M059J (cell line): ENCODE data around the gene LETM1. TPM values are rescaled to one million over a fixed set of nuclear protein-coding genes. Genes with fewer than 3 reads are reported as not detected.

ENCODE experiments used
- DNase-seq: peaks from one replicate; pipeline ENCODE4 v3.0.0-alpha.2; 2012; ENCODE audit warnings: low read depth
- total RNA-seq: library from RNA; depleted of rRNA; stranded (reverse); fragments of >200 nt; shearing (Covaris generic); gene quantifications from 2 replicates; pipeline ENCODE4 v1.2.3, GENCODE V29; 2014

Gene LETM1
- total RNA-seq, 1 experiment from 2014 or later: 33.0 TPM

DNA sequence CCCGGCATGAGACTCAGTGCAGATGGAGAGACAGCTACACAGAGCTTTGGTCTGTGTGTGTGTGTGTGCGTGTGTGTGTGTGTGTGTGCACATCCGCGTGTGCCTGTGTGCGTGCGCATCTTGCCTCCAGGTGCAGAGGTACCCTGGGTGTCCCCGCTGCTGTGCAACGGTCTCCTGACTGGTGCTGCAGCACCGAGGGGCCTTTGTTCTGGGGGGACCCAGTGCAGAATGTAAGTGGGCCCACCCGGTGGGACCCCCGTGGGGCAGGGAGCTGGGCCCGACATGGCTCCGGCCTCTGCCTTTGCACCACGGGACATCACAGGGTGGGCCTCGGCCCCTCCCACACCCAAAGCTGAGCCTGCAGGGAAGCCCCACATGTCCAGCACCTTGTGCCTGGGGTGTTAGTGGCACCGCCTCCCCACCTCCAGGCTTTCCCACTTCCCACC, 48.6 kb downstream of the LETM1 start:
- DNase-seq: no peak

DNA sequence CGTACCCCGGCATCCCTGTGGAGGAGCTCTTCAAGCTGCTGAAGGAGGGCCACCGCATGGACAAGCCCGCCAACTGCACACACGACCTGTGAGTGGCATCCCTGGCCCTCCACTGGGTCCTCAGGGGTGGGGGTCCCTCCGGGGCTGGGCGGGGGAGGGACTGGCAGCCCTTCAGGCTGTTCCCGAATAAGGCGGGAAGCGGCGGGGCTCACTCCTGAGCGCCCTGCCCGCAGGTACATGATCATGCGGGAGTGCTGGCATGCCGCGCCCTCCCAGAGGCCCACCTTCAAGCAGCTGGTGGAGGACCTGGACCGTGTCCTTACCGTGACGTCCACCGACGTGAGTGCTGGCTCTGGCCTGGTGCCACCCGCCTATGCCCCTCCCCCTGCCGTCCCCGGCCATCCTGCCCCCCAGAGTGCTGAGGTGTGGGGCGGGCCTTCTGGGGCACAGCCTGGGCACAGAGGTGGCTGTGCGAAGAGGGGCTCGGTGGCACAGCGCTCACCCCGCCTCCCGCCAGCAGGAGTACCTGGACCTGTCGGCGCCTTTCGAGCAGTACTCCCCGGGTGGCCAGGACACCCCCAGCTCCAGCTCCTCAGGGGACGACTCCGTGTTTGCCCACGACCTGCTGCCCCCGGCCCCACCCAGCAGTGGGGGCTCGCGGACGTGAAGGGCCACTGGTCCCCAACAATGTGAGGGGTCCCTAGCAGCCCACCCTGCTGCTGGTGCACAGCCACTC, 49.2 kb downstream of the LETM1 start:
- no peak for DNase-seq

DNA sequence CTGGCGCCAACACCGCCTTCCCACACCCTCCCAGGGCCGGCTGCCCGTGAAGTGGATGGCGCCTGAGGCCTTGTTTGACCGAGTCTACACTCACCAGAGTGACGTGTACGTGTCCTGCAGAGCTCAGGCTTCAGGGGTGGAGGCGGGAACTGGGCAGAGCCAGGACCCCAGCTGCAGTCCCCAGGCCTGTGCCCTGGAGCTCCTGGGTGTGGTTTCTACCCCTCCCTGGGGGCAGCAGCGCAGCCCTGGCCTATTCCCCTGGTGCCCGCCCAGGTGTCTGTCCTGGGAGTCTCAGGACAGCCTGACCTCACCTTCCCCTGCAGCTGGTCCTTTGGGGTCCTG, 49.8 kb downstream of the LETM1 start:
- DNase-seq: no peak

DNA sequence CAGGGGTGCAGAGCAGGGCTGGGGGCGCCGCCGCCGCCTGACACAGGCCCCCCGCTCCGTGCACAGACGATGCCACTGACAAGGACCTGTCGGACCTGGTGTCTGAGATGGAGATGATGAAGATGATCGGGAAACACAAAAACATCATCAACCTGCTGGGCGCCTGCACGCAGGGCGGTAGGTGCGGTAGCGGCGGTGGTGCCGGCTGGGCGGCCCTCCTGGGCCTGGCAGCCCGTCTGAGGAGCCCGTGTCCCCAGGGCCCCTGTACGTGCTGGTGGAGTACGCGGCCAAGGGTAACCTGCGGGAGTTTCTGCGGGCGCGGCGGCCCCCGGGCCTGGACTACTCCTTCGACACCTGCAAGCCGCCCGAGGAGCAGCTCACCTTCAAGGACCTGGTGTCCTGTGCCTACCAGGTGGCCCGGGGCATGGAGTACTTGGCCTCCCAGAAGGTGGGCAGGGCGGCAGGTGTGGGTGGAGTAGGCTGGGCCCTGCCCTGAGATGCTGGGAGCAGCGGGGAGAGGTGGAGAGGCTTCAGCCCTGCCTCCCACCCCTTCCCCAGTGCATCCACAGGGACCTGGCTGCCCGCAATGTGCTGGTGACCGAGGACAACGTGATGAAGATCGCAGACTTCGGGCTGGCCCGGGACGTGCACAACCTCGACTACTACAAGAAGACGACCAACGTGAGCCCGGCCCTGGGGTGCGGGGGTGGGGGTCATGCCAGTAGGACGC, 50.3 kb downstream of the LETM1 start:
- DNase-seq: no peak

DNA sequence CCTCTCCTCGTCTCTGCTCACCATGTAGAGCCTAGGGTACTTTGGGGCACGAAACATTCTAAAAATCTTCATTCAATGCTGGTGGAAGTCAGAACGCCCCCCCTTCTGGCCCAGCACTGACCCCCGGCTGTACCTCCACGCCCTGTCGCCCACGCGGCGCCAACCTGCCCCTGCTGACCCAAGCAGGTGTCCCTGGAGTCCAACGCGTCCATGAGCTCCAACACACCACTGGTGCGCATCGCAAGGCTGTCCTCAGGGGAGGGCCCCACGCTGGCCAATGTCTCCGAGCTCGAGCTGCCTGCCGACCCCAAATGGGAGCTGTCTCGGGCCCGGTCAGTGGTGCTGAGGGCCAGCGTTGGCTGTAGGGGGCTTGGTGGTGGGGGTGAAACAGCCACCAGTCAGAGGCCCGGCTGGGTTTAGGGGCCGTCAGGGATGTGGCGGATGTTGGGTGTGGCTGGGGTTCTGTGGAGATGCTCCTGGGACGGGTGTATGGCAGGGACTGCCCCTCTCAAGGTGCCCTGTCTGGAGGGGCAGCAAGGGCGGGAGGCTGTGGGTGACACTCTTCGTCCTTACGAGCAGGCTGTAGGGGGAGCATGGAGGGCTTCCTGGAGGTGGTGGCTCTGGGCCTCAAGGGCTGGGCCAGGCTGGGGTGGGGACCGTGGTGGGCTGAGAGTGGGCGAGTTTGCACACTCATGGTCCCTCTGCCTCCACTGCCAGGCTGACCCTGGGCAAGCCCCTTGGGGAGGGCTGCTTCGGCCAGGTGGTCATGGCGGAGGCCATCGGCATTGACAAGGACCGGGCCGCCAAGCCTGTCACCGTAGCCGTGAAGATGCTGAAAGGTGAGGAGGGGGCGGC, 51.1 kb downstream of the LETM1 start:
- DNase-seq: no peak

DNA sequence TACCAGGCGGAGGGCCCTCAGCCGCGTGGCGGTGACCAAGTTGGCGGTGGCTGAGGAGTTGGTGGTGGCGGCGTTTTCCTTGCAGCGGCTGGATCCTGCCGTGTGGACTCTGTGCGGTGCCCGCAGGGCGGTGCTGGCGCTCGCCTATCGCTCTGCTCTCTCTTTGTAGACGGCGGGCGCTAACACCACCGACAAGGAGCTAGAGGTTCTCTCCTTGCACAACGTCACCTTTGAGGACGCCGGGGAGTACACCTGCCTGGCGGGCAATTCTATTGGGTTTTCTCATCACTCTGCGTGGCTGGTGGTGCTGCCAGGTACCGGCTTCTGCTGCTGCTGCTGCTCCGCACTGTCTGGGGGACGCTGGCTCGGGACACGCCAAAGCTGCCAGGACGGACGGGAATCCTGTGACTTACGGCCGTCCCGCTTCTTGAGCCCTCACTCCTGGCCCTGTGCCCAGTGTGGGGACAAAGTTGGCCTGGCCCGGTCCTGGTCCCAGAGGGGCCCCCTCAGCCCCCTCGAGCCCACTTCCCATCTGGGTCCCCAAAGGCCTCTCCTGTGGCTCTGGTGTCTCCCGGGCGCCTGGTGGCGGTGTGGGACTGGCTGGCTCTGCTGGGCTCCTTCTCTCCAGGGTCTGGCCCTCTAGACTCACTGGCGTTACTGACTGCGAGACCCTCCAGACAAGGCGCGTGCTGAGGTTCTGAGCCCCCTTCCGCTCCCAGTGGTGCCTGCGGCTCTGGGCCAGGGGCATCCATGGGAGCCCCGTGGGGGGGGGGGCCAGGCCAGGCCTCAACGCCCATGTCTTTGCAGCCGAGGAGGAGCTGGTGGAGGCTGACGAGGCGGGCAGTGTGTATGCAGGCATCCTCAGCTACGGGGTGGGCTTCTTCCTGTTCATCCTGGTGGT, 52.2 kb downstream of the LETM1 start:
- DNase-seq: no peak

DNA sequence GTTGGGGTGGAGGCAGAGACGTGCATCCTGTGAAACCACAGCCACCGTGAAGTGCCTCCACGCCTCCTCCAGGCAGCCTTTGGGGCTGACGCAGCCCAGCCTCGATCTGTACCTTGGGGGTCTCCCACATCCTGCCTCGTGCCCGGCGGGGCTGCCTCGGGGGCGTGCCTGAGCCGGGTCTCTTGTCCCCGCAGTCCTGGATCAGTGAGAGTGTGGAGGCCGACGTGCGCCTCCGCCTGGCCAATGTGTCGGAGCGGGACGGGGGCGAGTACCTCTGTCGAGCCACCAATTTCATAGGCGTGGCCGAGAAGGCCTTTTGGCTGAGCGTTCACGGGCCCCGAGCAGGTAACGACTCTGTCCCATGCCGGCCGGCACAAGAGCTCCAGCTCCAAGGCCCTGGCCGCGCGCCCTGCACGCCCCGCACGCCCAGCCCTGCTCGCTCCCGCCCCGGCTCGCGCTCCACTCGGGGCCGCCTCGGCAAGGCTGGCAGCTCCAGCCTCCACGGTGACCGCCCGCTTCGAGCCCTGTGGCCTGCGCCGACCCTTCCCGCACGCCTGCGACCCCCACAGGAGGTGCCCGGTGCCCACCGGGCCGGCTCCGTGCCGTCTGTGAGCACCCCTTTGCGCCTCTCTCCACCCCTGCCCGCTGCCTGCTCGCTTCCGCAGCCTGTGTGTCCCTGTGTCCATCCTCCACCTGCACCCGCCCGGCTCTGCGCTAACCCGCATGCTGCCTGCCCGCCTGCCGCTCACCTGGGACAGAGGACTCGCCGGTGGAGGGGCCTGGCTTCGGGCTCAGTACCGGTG, 53.0 kb downstream of the LETM1 start:
- DNase-seq: no peak

DNA sequence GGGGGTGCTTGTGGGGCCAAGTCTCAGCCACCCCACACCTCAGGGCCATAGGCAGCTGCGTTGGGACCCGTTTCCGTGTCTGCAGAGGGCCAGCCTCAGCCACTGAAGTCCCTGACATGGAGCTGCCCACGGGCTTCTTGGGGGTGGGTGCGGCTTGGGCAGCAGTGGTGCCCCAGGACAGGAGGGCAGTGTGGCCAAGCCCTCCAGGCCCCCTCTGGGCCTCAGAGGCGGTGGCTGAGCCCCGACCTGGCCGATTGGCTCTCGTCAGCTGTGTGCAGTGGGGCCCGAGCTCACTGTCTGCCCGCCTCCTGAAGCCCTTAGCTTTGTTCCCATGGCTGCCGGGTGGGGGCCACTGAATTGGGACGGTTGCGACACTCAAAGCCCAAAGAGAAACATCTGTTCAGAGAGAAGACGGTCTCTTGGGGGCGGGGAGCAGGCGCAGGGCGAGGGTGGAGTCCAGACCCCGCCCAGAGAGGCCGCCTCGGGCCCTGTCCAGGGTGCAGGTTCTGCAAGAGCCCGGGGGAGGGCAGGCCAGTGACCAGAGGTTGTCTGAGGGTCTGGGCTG, 53.7 kb downstream of the LETM1 start:
- no peak for DNase-seq

DNA sequence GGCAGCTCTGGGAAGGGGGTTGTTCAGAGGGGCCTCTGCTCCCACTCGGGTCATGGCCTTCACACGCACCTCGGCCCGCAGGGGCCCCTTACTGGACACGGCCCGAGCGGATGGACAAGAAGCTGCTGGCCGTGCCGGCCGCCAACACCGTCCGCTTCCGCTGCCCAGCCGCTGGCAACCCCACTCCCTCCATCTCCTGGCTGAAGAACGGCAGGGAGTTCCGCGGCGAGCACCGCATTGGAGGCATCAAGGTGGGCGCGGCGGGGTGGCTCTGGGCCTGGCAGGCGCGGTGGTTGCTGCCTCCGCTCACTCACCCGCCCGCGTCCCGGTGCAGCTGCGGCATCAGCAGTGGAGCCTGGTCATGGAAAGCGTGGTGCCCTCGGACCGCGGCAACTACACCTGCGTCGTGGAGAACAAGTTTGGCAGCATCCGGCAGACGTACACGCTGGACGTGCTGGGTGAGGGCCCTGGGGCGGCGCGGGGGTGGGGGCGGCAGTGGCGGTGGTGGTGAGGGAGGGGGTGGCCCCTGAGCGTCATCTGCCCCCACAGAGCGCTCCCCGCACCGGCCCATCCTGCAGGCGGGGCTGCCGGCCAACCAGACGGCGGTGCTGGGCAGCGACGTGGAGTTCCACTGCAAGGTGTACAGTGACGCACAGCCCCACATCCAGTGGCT, 54.5 kb downstream of the LETM1 start:
- no peak for DNase-seq

DNA sequence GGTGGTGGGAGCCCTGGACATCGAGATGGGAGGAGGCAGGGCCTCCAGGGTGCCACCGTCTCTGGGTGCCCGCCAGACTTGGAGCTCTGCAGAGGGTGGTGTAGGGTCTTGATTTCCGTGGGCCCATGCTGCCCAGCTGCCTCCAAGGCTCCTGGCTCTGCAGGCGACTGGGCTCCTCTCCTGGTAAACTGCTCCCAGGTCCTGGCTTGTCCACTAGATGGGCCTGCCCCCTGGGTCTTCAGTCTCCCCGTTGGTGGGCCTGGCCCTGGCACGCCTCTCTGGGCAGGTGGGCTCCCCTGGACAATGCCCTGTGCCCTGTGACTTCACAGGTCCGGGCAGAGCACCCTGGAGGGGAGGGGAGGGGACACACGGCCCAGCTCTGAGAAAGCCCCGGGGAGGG, 55.2 kb downstream of the LETM1 start:
- DNase-seq: no peak

DNA sequence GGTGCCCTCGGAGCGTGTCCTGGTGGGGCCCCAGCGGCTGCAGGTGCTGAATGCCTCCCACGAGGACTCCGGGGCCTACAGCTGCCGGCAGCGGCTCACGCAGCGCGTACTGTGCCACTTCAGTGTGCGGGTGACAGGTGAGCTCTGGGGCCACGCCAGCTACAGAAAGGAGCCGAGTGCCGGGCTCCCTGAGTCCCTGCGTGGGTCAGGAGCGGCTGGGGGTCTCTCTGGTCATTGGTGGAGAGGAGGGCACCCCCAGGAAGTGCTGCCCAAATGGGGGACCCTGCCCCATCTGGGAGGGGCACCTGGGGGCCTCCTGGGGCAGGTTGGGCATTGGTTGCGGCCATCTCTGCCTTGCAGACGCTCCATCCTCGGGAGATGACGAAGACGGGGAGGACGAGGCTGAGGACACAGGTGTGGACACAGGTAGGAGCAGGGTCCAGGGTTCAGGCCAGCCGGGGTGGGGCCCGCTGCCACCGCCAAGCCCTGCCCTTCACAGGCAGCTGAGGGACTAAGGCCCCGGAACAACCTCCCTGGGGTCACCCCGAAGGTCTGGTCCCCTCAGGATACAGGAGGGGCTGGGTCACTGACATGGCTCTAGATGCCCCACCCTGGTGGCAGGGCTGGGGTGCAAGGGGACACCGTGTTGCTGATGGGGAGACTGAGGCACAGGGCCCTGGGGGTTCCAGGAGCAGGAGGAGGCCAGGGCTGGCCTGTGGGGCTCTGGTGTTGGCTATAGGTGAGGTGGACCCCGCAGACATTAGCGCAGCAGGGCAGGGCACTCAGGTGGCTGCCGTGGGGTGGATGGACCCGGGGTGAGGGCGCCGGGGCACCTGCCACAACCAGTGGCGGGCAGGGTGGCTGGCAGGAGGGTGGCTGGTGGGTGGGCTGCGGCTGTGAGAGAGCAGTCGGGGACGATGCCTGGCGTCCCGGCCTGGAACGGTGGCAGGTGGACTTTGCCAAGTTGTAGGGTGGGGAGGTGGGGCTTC, 56.3 kb downstream of the LETM1 start:
- no peak for DNase-seq

DNA sequence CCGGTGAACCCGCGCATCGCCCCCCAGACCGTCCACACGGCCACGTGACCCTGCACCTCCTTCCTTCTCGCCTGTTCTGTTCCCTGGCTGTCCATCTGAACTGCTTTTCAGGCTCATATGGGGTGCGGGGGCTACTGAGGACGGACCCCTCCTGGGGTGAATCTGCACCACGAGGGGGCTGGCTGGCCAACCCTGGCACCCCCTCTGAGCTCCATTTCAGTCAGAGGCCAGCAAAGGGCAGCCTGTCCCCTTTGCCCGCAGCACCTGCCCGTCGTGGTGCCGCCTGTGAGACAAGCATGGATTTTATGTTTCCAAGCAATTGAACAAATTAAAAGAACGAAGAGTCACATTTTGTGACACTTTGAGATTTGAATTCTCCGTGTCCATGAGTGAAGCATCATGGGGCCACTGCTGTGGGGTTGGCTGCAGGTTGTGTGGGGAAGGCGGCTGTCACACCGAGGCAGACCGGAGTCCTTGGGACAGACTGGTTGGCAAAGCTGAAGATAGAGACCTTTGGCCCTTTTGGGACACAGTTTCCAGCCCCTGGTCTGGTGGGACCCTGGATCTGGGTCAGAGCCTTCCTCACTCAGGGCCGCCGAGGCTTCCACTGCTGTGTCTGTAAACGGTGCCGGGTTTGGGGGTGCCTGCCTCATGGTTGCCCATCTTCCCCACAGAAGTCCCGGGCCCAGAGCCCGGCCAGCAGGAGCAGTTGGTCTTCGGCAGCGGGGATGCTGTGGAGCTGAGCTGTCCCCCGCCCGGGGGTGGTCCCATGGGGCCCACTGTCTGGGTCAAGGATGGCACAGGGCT, 57.2 kb downstream of the LETM1 start:
- DNase-seq: no peak

DNA sequence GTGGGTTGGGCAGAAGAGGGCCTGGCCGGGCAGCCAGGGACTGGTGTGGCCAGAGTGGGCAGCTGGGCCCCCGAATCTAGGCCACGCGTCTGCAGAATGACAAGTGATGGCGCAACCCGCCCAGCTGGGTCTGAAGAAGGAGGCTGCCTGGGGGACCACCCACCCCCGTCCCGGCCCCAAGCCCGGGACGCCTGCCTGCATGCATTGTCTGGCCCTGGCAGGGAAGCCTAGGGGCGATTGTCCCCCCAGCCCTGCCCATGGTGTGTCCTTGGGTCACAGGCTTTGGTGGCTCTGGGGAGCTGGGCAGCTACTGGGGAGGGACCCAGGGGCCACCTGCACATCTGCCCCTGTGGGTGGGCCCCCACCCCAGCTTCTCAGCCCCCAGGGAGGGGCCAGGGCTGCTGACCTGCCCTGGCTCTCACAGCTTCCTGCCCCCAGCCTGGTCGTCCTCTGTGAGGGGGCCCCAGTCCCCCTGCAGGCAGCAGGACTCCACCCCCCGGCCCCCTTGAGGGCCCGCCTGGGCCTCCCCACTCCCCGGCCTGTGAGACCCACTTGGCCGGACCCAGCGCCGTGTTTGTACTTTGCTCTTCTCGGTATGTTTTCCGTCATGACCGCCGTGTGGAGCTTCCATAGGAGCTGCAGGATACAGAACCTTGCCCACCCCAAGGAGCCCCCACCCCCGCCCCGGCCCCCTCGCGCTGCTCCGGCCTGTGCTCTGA, 57.9 kb downstream of the LETM1 start:
- DNase-seq: no peak

DNA sequence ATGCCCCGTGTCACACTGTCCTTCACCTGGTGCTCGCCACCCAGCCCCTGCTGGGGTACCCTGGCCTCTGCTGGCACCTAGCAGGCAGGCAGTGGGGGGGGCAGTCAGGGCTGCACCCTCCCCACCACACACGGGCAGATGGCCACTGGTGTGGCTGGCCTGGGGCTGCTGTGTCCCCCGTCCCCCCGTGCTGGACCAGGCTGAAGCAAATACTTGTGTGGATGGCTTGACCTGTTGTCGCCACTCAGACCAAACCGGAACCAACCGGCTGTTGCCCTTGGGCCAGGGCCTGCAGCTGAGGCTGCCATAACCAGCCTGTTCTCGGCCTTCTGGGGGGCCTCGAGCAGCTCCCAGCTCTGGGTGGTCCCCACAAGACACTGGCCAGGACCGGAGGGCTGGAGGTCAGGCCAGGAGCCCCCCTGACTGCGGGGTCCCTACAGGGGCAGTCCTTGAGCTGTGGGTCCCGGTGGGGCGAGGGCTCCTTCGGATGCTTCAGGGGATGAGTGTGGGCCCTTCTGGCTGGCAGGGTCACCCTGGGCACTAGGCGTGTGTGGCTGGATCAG, 58.6 kb downstream of the LETM1 start:
- no peak for DNase-seq

DNA sequence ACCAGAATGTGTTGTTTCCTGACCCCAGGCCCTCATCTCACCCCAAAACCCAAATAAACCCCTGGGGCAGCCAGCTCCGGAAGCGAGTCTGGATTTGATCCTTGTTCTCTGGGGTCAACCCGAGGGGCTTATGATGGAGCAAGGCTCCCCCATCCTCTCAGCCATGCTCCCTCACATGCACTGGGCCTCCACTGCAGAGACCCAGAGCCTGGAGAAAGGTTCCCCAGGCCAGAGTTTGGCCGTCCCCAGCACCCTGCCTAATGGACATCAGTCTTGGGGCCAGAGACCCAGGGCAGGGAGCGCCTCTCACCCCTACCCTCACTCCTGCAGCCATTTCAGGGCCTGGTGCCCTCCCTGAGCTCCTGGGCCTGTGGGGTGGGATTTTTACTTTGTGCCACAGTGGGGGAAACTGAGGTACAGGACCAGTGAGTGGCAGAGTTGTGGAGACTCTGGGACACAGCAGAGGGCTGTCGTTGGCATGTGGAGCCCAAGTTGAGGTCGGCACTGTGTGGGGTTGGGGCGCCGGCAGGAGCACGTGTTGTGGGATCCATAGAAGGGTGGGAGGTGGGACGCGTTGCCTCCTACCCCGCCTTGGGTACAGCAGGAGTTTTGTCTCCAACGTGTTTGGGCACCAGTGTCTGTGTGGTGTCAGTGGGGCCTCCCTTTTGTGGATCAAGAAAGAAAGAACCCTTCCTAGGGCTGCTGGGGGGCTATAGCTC, 59.3 kb downstream of the LETM1 start:
- no peak for DNase-seq
